Mesothelial cell of epicardium (in vitro differentiated cells): Measurements from ENCODE around the gene NUFIP1. TPM values are rescaled to one million over a fixed set of nuclear protein-coding genes. Genes with fewer than 3 reads are reported as not detected.

ENCODE experiments used
- DNase-seq, 2 experiments: peaks; one replicate each; pipeline ENCODE4 v3.0.0; 2021; ENCODE audit warnings: low spot score in 2 of 2; ENCODE audit not compliant: unreplicated experiment in 2 of 2
- H3K27ac Mint-ChIP-seq: 2 replicates; pipeline ENCODE4 v1.8.0; 2021; ENCODE audit warnings: mixed read lengths
- H3K27me3 Mint-ChIP-seq: 2 replicates; pipeline ENCODE4 v1.8.0; 2021; ENCODE audit warnings: low read depth, mixed read lengths
- H3K36me3 Mint-ChIP-seq: 2 replicates; pipeline ENCODE4 v1.8.0; 2021; ENCODE audit warnings: mixed read lengths
- H3K4me1 Mint-ChIP-seq: 2 replicates; pipeline ENCODE4 v1.8.0; 2021; ENCODE audit warnings: mixed read lengths
- H3K4me3 Mint-ChIP-seq: 2 replicates; pipeline ENCODE4 v1.8.0; 2021; ENCODE audit warnings: mild to moderate bottlenecking, moderate library complexity, mixed read lengths
- H3K9me3 Mint-ChIP-seq: 2 replicates; pipeline ENCODE4 v1.8.0; 2021; ENCODE audit warnings: mixed read lengths
- CTCF ChIP-seq: fragments of 200-600 bp; sonication (generic); IDR thresholded peaks from one replicate; pipeline ENCODE4 v1.5.0; 2021; ENCODE audit warnings: antibody characterized with exemption; ENCODE audit not compliant: unreplicated experiment
- total RNA-seq: library from RNA; stranded (reverse); gene quantifications from 3 replicates; pipeline ENCODE4 v1.2.1, GENCODE V29; 2021

NUFIP1 gene
- total RNA-seq, 1 donor from 2014 or later, result 9.9 TPM

GRCh38 chr13:45016792-45017425 lies 27.6 kb upstream of the NUFIP1 start:
- Mint-ChIP-seq H3K9me3 (no peaks in the 10 kb centered on the region), H3K4me3 (no peak overlapping the region), H3K27ac (no peak overlapping the region), H3K4me1 (no peaks in the 10 kb centered on the region), H3K36me3 (peaks cover 27% of the 10 kb centered on the region), H3K27me3 (no peaks in the 10 kb centered on the region)
- TF ChIP-seq CTCF, result no peak
- no peak for DNase-seq

- Mint-ChIP-seq H3K36me3 (peaks cover 28% of the 10 kb centered on the region), H3K9me3 (no peaks in the 10 kb centered on the region), H3K27me3 (no peaks in the 10 kb centered on the region), H3K4me3 (no peak overlapping the region), H3K27ac (no peak overlapping the region), H3K4me1 (no peaks in the 10 kb centered on the region)
- no peak for TF ChIP-seq CTCF
- DNase-seq, result no peak
These were observed 26.0 kb upstream of the NUFIP1 start for GRCh38 chr13:45015300-45015699.

- TF ChIP-seq CTCF, result no peak
- Mint-ChIP-seq H3K4me3 (no peak overlapping the region), H3K36me3 (peaks cover 30% of the 10 kb centered on the region), H3K27me3 (no peaks in the 10 kb centered on the region), H3K9me3 (no peaks in the 10 kb centered on the region), H3K4me1 (no peaks in the 10 kb centered on the region), H3K27ac (no peak overlapping the region)
- DNase-seq, result no peak
These were observed 21.9 kb upstream of the NUFIP1 start for GRCh38 chr13:45011198-45011597.

DNA sequence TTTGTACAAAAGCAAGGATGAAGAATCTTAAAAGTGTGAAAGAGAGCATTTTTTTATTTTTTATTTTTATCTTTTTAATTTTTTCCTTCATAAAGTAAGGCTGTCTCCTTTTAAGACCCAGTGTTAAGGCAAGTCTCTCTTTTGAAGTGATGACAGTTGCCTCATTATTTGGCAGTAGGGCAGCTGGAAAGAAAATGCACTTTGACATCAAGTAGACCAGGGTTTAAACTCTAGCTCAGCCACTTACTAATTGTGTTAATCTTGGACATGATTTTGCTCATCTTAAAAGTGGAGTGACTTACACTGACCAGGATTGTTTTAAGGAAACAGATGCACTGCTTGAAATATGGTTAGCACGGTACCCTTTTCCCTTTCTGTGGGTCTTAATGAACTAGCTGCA lies 18.6 kb upstream of the NUFIP1 start:
- Mint-ChIP-seq H3K27ac (no peak overlapping the region), H3K27me3 (no peaks in the 10 kb centered on the region)

DNA sequence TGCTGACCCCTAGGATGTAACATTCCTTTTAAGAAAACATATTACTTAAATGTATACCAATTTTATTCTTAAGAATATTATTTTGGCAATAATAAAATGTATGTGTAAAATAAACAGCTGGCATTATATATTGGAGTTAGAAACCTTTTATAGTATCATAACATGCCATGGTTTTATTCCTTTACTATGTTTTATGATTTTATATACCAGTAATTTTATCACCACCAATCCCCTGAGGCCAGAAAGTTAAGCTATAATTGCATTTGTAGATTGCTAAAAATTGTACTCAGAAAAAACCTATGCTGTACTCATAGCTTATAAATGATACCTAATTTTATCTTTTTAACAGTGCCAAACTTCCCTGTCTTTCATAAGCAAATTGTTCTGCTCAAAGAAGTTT lies 18.0 kb upstream of the NUFIP1 start:
- Mint-ChIP-seq H3K27me3 (no peaks in the 10 kb centered on the region), H3K36me3 (peaks cover 25% of the 10 kb centered on the region), H3K9me3 (no peaks in the 10 kb centered on the region), H3K4me3 (no peak overlapping the region), H3K4me1 (no peaks in the 10 kb centered on the region), H3K27ac (no peak overlapping the region)
- TF ChIP-seq CTCF, result no peak
- no peak for DNase-seq

More for the DNA sequence above, 18.6 kb upstream of the NUFIP1 start:
- no peaks in the 10 kb centered on the region for H3K9me3 Mint-ChIP-seq
- no peaks in the 10 kb centered on the region for H3K4me1 Mint-ChIP-seq
- no peak for DNase-seq
- peaks cover 22% of the 10 kb centered on the region for H3K36me3 Mint-ChIP-seq
- H3K4me3 Mint-ChIP-seq, result no peak overlapping the region
- no peak for TF ChIP-seq CTCF

DNA sequence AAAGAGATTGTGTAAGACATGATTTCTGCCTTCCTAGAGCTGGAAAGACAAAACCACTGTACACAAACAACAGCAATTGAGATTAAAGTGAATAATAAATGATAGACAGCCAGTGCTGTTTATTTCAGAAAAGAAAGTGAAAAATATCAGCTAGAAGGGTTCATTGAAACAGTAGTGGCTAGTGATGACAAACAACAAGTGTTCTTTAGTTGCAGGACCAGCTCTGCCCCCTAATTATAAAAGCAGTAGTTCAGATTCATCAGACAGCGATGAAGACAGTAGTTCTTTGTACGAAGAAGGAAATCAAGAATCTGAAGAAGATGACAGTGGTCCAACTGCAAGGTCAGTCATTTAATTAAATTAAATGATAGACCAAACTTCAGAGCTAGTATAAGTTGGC lies 14.8 kb upstream of the NUFIP1 start:
- Mint-ChIP-seq H3K27ac (no peak overlapping the region), H3K27me3 (no peaks in the 10 kb centered on the region), H3K4me3 (no peak overlapping the region), H3K36me3 (peaks cover 22% of the 10 kb centered on the region), H3K4me1 (no peaks in the 10 kb centered on the region), H3K9me3 (no peaks in the 10 kb centered on the region)
- DNase-seq, result no peak
- TF ChIP-seq CTCF, result no peak
